ENCODE measurements around the gene ZSWIM8. TPM values are rescaled to one million over a fixed set of nuclear protein-coding genes. Genes with fewer than 3 reads are reported as not detected.
A peak's percentile ranks its signal among the peaks of the same experiment; 100 is the strongest.

ZSWIM8 gene
- total and polyA plus RNA-seq, 2 donors (not counting 1 experiment from before 2014, with no cell fraction given), result 110 to 147 TPM

GRCh38 chr10:73761781-73762180 is 23.6 kb upstream of the ZSWIM8 start:
- POLR2A ChIA-PET, result no interaction called here
- H3K9me3 ChIP-seq (ENCODE audit: control extremely low read depth in 1 of 3, control insufficient read depth in 2 of 3, insufficient read depth in 1 of 3, low read length in 2 of 3), result no peaks in the 10 kb centered on the region
- H3K79me2 ChIP-seq (ENCODE audit: control insufficient read depth, insufficient read depth, low read length), result peaks cover 32% of the 10 kb centered on the region
- peaks cover 41% of the 10 kb centered on the region for H4K20me1 ChIP-seq (ENCODE audit: control insufficient read depth, insufficient read depth, low read length, poor library complexity, severe bottlenecking)
- no peaks in the 10 kb centered on the region for H3K27me3 ChIP-seq (replicated peaks in 1 of 4; ENCODE audit: control extremely low read depth in 1 of 4, control insufficient read depth in 3 of 4, insufficient read depth in 4 of 4, low read length in 3 of 4)
- CTCF ChIA-PET, result interaction anchor here (0.9 kb wide), 2 partner anchors 9 to 11 kb away, joined by 4 read pairs; no protein-coding TSS in a partner anchor
- no peak for ATAC-seq (ENCODE audit: low read depth)
- no peak overlapping the region for H3K27ac ChIP-seq (ENCODE audit: low read length in 2 of 2)
- no peak overlapping the region for H3K4me2 ChIP-seq (replicated peaks; ENCODE audit: low read depth, low read length, poor library complexity, severe bottlenecking)
- H2AFZ ChIP-seq (ENCODE audit: insufficient read depth, low read depth, low read length, poor library complexity, severe bottlenecking), result no peak overlapping the region
- DNase-seq, result no peak
- H3K4me1 Mint-ChIP-seq, result peaks cover 11% of the 10 kb centered on the region
- H3K9ac ChIP-seq (ENCODE audit: low read length), result no peak overlapping the region
- no peak overlapping the region for H3K4me3 Mint-ChIP-seq
- peaks cover 5 to 75% of the 10 kb centered on the region in 2 experiments for H3K36me3 ChIP-seq (replicated peaks in 1 of 2; ENCODE audit: control extremely low read depth in 1 of 2, control insufficient read depth in 1 of 2, extremely low read depth in 1 of 2, insufficient read depth in 2 of 2, low read length in 1 of 2)
- H3K9me3 Mint-ChIP-seq (ENCODE audit: insufficient read depth), result no peaks in the 10 kb centered on the region
- intact Hi-C loops (cut with micrococcal nuclease), result no loop called here
- H3K4me1 ChIP-seq (ENCODE audit: control insufficient read depth in 2 of 2, insufficient read depth in 2 of 2, low read length in 2 of 2), result peaks cover 0 to 6% of the 10 kb centered on the region in 2 donors
- WGBS (ENCODE audit: insufficient coverage), result no CpG with 5 or more reads among the region's 1 CpG
- no peak overlapping the region for H3K4me3 ChIP-seq (ENCODE audit: control extremely low read depth in 1 of 5, extremely low read depth in 1 of 5, insufficient read depth in 1 of 5, low read depth in 2 of 5, low read length in 4 of 5)
- H3K27ac Mint-ChIP-seq, result no peak overlapping the region
- no peaks in the 10 kb centered on the region for H3K27me3 Mint-ChIP-seq
- TF ChIP-seq EZH2 (IDR thresholded peaks at IDR 0.05; ENCODE audit: borderline replicate concordance, insufficient read depth, low read depth, low read length, poor library complexity, severe bottlenecking) (no peak), CTCF (IDR thresholded peaks at IDR 0.05) (no peak)

- ChIA-PET CTCF (interaction anchor here (0.9 kb wide), 1 partner anchor 8 kb away, joined by 4 read pairs; no protein-coding TSS in a partner anchor), POLR2A (interaction anchor here (0.6 kb wide), 1 partner anchor 594 kb away, joined by 3 read pairs; no protein-coding TSS in a partner anchor)
- Histone ChIP-seq H3K36me3 (replicated peaks in 1 of 2; ENCODE audit: control extremely low read depth in 1 of 2, control insufficient read depth in 1 of 2, extremely low read depth in 1 of 2, insufficient read depth in 2 of 2, low read length in 1 of 2) (peaks cover 5 to 82% of the 10 kb centered on the region in 2 experiments), H3K79me2 (ENCODE audit: control insufficient read depth, insufficient read depth, low read length) (peaks cover 21% of the 10 kb centered on the region), H3K27me3 (replicated peaks in 1 of 4; ENCODE audit: control extremely low read depth in 1 of 4, control insufficient read depth in 3 of 4, insufficient read depth in 4 of 4, low read length in 3 of 4) (no peaks in the 10 kb centered on the region), H2AFZ (ENCODE audit: insufficient read depth, low read depth, low read length, poor library complexity, severe bottlenecking) (no peak overlapping the region), H3K4me2 (replicated peaks; ENCODE audit: low read depth, low read length, poor library complexity, severe bottlenecking) (no peak overlapping the region), H3K4me3 (ENCODE audit: control extremely low read depth in 1 of 5, extremely low read depth in 1 of 5, insufficient read depth in 1 of 5, low read depth in 2 of 5, low read length in 4 of 5) (no peak overlapping the region), H3K9me3 (ENCODE audit: control extremely low read depth in 1 of 3, control insufficient read depth in 2 of 3, insufficient read depth in 1 of 3, low read length in 2 of 3) (no peaks in the 10 kb centered on the region), H3K27ac (ENCODE audit: low read length in 2 of 2) (peak overlapping the region in 1 of 2 donors; percentile 40), H3K4me1 (ENCODE audit: control insufficient read depth in 2 of 2, insufficient read depth in 2 of 2, low read length in 2 of 2) (peaks cover 0 to 6% of the 10 kb centered on the region in 2 donors), H4K20me1 (ENCODE audit: control insufficient read depth, insufficient read depth, low read length, poor library complexity, severe bottlenecking) (peaks cover 34% of the 10 kb centered on the region), H3K9ac (ENCODE audit: low read length) (no peak overlapping the region)
- H3K4me1 Mint-ChIP-seq, result peaks cover 11% of the 10 kb centered on the region
- no peaks in the 10 kb centered on the region for H3K9me3 Mint-ChIP-seq (ENCODE audit: insufficient read depth)
- TF ChIP-seq CTCF (IDR thresholded peaks at IDR 0.05) (no peak), EZH2 (IDR thresholded peaks at IDR 0.05; ENCODE audit: borderline replicate concordance, insufficient read depth, low read depth, low read length, poor library complexity, severe bottlenecking) (no peak)
- WGBS (ENCODE audit: insufficient coverage), result 77% methylated on average over 2 of the region's 2 CpGs
- H3K4me3 Mint-ChIP-seq, result no peak overlapping the region
- H3K27ac Mint-ChIP-seq, result no peak overlapping the region
- ATAC-seq (ENCODE audit: low read depth) (no peak), DNase-seq (no peak)
- intact Hi-C loops (cut with micrococcal nuclease), result no loop called here
- no peaks in the 10 kb centered on the region for H3K27me3 Mint-ChIP-seq
These were observed 22.5 kb upstream of the ZSWIM8 start for GRCh38 chr10:73762915-73763314.

All from B cell (primary cell).